ENCODE results near the gene SLC25A17. TPM values are rescaled to one million over a fixed set of nuclear protein-coding genes. Genes with fewer than 3 reads are reported as not detected.

Gene SLC25A17
- total and polyA plus RNA-seq, 2 experiments from 2014 or later, result 12.7 to 18.1 TPM

DNA sequence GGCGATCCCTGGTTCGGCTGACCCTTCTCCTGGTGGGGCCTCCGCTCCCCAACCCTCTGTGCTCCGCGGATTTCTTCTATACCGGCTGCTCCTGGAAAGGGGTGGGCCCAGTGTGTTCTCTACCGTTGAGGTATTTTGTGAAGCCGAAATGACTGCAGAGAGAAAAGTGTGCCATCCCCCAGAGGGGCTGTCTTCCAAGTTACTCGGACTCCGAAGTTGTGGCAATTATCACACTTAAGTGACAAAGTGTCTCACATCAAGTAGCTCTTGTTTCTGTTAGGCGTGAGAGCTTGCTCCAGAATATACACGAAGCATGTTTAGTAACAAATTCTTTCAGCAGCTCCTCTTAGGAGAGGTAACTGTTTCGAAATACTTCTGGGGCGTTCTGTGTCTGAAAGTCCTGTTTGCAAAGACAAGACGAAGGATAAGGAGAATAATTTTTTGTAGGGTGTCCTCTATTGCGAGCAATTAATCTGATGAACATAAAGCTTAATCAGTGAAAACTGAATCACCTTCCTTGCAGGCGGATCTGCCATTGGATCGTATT is 38.2 kb upstream of the SLC25A17 start:
- no peak for TF ChIP-seq CTCF (IDR thresholded peaks at IDR 0.05; ENCODE audit: low read depth, low read length)
- H3K36me3 ChIP-seq, result peaks cover 3% of the 10 kb centered on the region

GRCh38 chr22:40856513-40857308 is 37.6 kb upstream of the SLC25A17 start, which contains the start of the genes ST13 and XPNPEP3:
TSS of gene ST13 (minus strand) at chr22:40856639. CDS start at chr22:40856540, 99 bp downstream.
TSS of gene XPNPEP3 (plus strand) at chr22:40857148. CDS start at chr22:40857182, 34 bp downstream.
- Histone ChIP-seq H3K36me3 (peaks cover 3% of the 10 kb centered on the region), H3K4me3 (peak within 1 kb of the TSS; percentile 90), H3K9me3 (ENCODE audit: low read depth) (no peaks in the 10 kb centered on the region), H3K27ac (peak within 1 kb of the TSS; percentile 99), H3K27me3 (no peaks in the 10 kb centered on the region), H3K4me1 (ENCODE audit: low read depth) (peaks cover 27% of the 10 kb centered on the region)
- TF ChIP-seq CTCF (IDR thresholded peaks at IDR 0.05; ENCODE audit: low read depth, low read length), result peak; percentile 19
- peak; percentile 96 to 98 for DNase-seq (ENCODE audit: low read depth in 1 of 2, low spot score in 1 of 2)

More for the DNA sequence above, 38.2 kb upstream of the SLC25A17 start:
- no peaks in the 10 kb centered on the region for H3K9me3 ChIP-seq (ENCODE audit: low read depth)
- peak in 1 of 2 donors; percentile 21 for DNase-seq (ENCODE audit: low read depth in 1 of 2, low spot score in 1 of 2)
- peak overlapping the region; percentile 99 for H3K27ac ChIP-seq
- peaks cover 27% of the 10 kb centered on the region for H3K4me1 ChIP-seq (ENCODE audit: low read depth)
- H3K4me3 ChIP-seq, result peak overlapping the region; percentile 90
- no peaks in the 10 kb centered on the region for H3K27me3 ChIP-seq

GRCh38 chr22:40855979-40856512 is 36.9 kb upstream of the SLC25A17 start:
- no peaks in the 10 kb centered on the region for H3K9me3 ChIP-seq (ENCODE audit: low read depth)
- no peak for TF ChIP-seq CTCF (IDR thresholded peaks at IDR 0.05; ENCODE audit: low read depth, low read length)
- H3K27ac ChIP-seq, result peak overlapping the region; percentile 99
- peak; percentile 43 to 45 for DNase-seq (ENCODE audit: low read depth in 1 of 2, low spot score in 1 of 2)
- peak overlapping the region; percentile 90 for H3K4me3 ChIP-seq
- H3K4me1 ChIP-seq (ENCODE audit: low read depth), result peaks cover 27% of the 10 kb centered on the region
- no peaks in the 10 kb centered on the region for H3K27me3 ChIP-seq
- H3K36me3 ChIP-seq, result peaks cover 2% of the 10 kb centered on the region

- H3K36me3 ChIP-seq, result no peaks in the 10 kb centered on the region
- no peaks in the 10 kb centered on the region for H3K9me3 ChIP-seq (ENCODE audit: low read depth)
- peaks cover 27% of the 10 kb centered on the region for H3K4me1 ChIP-seq (ENCODE audit: low read depth)
- TF ChIP-seq CTCF (IDR thresholded peaks at IDR 0.05; ENCODE audit: low read depth, low read length), result no peak
- no peaks in the 10 kb centered on the region for H3K27me3 ChIP-seq
- peak overlapping the region; percentile 90 for H3K4me3 ChIP-seq
- H3K27ac ChIP-seq, result peak overlapping the region; percentile 99
- peak in 1 of 2 donors; percentile 60 for DNase-seq (ENCODE audit: low read depth in 1 of 2, low spot score in 1 of 2)
Measured at GRCh38 chr22:40855071-40855978, 36.2 kb upstream of the SLC25A17 start.

DNA sequence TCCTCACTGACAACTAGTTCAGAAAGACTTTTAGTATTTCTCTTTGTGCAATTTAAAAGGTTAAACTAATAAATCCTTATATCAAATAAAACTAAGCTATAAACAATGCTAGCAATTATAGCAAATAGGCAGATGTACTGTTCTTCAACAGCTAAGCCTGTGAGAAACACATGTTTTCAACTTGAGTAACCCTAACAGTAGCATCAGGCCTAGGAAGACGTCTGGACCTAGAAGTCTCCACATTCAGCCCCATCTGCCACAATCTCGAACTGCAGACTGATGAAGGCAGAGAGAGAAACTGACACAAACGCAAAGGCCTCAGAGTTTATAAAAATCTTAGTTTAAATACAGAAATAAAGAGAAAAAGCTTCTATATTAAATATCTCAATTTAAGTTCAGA is 34.8 kb upstream of the SLC25A17 start:
- no peak for TF ChIP-seq CTCF (IDR thresholded peaks at IDR 0.05; ENCODE audit: low read depth, low read length)
- Histone ChIP-seq H3K27ac (no peak overlapping the region), H3K4me3 (peak overlapping the region; percentile 90), H3K4me1 (ENCODE audit: low read depth) (peaks cover 27% of the 10 kb centered on the region), H3K9me3 (ENCODE audit: low read depth) (no peaks in the 10 kb centered on the region), H3K27me3 (no peaks in the 10 kb centered on the region), H3K36me3 (peaks cover 7% of the 10 kb centered on the region)
- no peak for DNase-seq (ENCODE audit: low read depth in 1 of 2, low spot score in 1 of 2)

Data from cardiac muscle cell (in vitro differentiated cells and primary cell).